GM19324 (cell line): ENCODE measurements around the gene GALNT4.
A peak's percentile ranks its signal among the peaks of the same experiment; 100 is the strongest.

Experiments
- ATAC-seq: cut with Tn5 transposase; IDR thresholded peaks from one replicate; pipeline ENCODE4 v1.9.1; 2021; ENCODE audit warnings: mild to moderate bottlenecking, moderate library complexity; ENCODE audit not compliant: unreplicated experiment, low FRiP score

GALNT4 gene

DNA sequence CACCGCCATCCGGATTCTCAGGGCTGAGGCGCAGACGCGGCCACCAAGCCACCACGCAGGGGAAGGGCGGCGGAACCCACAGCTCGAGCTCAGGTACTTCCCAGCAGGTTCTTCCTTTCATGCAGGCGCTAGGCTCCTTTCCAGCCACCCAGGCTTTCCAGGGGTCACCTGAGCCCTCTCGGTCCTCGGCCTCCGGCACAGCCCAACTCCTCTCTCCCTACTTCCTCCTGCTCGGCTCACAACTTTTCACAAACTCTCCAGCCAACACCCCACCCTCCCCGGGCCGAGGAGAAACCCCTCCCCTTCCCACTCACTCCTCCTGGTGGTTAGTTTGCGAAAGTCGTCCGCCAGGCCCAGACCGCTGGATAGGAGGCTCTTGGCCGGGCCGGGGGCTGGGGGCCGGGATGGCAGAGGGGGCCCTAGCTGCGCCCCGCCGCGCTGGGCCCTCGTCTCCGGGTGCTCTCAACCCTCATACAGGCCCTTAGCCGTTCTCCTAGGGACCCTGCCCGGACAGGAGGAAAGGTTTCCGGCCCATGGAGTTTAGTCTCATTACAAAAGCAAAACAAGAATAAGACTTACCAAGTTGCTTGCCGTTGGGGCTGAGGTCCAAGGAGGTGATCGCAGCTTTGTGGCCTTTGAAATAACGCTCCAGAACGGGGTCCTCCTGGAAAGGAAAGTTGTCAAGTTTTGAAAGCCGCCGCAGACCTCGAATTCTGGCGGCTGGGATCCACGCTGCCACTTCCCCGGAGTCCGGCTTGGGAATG is at the start of gene GALNT4:
Gene GALNT4, minus strand, starts transcription at position 256 of the 764 bp plus-strand sequence. Its CDS starts 247 bp downstream, at position 9.
- ATAC-seq: peak; percentile 81

GRCh38 chr12:89573051-89573810 is 48.6 kb upstream of the GALNT4 start:
- ATAC-seq: no peak

GRCh38 chr12:89571491-89572195 is 47.0 kb upstream of the GALNT4 start:
- ATAC-seq: no peak

GRCh38 chr12:89568484-89568883 is 43.9 kb upstream of the GALNT4 start:
- no peak for ATAC-seq

GRCh38 chr12:89567691-89568239 is 43.2 kb upstream of the GALNT4 start:
- no peak for ATAC-seq

DNA sequence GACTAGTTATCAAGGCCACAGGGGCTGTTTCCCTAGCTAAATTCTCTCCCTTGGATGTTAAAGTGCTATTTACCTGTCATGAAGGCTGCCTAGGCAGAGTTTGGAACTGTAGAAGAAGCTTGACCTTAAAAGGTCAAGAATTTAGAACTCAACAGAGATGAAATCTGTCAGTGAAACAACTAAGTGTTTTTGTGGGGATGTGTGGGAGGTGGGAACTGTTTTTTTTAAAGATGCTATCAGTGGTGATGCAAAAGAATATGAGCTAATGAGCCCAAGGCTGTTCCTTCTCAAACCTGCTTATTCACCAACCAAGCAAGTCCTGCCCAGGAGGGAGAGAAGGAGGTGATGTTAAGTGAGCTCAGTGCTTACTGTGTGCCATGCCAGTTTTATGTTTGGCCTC is 42.0 kb upstream of the GALNT4 start:
- ATAC-seq: no peak

GRCh38 chr12:89565002-89565401 is 40.4 kb upstream of the GALNT4 start:
- no peak for ATAC-seq

DNA sequence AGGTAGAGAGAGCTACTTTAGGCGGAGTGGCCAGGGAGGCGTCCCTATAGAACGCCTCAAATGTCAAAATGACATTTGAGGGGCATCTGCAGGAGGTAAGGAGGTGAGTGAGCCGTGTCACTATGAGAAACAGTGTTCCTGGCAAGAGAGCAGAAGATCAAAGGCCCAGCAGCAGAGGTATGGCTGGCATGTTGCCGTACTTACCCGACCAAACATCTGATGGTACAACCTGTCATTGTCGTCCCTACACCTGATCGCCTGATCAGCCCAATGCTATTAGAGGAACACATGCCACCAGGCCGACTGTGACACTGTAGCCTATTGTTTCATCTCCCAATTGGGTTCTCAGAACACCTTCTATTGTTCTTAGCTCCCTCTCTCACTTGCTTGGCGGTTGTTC is 35.2 kb upstream of the GALNT4 start:
- no peak for ATAC-seq

DNA sequence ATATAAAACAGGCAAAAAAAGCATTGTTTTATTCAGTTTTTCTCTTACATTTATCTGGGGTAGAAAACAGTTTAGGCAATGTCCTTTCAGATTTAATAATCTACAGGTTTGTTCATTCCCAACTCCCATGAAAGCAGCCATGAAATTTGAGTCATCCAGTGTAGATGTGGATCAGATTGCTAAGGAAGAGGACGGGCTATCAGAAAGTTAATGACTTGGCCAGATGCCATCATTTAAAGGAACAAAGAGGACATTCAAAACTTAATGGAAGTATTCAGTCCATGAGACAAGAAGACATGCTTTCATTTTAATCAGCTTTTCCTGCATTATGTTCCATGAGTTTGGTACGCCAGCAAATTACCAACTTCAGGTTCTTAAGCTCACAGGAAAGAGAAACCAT is 32.4 kb upstream of the GALNT4 start:
- ATAC-seq: no peak

GRCh38 chr12:89552376-89552775 is 27.8 kb upstream of the GALNT4 start:
- no peak for ATAC-seq

DNA sequence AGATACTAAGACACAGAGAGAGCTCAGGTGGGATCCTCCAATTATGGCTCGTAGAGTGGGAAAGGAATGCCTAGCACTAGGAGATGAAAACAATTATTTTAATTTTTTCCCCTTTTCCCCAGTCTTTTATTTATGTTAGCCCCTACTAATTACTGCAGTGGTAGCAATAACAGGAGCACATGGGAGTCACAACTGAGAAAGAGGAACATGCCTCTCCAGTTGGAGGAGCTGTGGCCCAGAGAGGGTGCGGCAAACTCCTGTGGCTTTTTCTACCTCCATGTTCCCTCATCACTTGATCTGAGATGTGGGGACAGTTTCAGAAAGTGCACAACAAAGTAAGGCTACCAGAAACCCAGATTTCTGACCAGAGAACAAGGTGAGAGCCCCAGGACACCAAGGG is 27.2 kb upstream of the GALNT4 start:
- no peak for ATAC-seq

DNA sequence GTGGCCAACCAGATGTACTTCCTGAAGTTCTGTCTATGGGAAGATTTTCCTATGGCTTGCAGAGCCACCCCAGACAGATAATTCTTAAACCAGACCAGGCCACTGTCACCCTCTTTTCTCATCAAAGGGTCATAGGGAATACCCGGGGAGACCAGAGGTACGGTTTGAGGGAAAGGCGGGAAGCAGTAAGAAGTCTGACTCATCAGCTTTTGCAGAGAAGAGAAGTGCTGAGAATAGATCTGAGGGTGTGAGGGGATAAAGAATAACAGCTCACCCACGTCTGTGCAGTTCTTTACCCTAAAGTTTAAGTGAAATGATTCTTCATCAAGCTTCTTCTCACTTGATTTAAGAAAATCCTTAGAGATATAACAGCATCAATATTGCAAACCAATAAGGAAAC is 22.5 kb upstream of the GALNT4 start:
- no peak for ATAC-seq

DNA sequence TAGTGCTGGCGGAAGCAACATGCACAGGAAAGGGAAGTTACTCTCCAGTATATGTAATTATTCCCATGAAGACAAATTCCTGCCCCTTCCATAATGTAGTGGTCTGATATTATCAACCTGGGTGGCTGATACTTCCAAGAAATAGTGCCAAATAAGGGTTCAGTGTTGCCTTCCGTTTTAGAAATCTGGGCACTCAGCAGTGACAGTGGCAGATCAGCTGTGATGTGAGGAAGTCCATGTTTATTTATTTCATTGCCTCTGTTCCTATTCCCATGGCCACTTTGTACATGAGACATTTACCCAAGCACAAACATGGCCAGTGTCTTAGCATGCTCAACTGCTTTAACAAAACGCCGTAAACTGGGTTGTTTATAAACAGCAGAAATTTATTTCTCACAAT is 21.6 kb upstream of the GALNT4 start:
- ATAC-seq: no peak

DNA sequence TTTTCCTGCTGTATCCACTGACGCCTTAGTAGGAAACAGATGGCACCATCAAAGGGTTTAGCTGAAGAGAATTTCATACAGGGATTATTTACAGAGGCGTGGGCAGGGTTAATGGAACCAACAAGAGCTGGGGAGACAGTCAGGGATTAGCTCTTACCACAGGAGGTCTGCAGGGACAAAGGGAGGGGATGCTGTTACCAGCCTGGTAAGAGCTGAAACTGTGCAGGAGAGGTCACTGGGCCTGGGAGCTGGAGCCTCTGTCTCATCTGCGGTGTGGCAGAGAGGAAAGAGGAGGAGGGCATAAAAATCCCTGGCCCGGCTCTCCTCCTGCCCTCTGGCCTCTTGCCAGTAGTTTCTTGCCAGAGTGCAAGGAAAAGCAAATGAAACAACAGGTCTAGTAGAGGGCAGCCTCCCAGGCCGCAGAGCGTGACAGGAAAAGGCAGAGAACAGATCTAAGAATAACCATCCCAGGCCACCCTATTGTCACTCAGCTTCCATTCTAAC is 20.1 kb upstream of the GALNT4 start:
- no peak for ATAC-seq

GRCh38 chr12:89544022-89544421 is 19.4 kb upstream of the GALNT4 start:
- no peak for ATAC-seq

DNA sequence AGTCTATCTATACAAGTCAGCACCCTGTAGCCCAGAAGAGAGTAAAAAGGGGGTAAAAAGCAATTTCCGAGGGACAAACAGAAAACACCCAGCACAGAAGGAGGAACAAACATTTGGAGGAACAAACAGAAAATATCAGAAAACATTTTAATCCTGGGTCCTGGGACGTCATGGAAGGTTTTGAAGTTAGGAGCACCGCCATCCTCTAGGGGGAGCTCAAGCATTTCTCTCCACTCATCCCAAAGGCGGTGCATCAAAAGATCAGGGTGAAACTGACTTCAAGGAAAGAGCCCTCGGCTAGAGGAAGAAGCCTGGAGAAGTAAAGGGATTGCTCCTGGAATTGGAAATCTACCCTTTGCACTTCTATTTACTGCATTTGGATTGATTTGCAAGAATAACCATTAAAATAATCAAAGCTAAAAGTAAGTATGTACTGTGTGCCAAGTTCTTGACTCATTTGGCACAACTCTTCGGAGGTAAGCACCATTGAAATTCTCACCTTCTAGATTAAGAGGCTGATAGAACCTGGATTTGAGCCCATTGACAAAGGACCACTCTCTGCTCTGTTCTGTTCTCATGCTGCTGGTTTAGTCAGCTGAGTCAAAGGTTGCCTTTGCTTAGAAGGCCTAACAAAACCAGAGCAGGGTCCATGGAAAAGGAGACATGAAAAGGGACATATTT is 18.5 kb upstream of the GALNT4 start:
- peak; percentile 79 for ATAC-seq

DNA sequence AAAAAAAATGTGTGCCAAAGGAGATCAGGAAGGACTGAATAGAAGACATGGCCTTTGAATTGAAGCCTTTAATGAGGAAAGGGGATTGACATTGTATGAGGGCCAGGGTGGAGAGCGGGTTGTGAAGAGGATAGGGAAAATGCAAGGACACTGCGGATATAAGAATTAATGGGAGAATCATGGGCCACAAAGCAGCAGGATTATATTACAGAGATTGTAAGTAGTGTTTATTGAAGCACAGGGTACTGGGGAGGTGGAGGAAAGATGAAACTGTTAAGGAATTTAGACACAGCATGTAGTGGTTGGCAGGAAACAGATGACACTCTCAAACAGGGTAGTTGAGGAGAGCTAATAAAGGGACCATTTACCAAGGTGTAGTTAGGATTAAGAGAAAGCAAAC is 17.6 kb upstream of the GALNT4 start:
- no peak for ATAC-seq

- ATAC-seq: no peak
Observed at GRCh38 chr12:89540586-89540985, 16.0 kb upstream of the GALNT4 start.

GRCh38 chr12:89539426-89540223 is 15.0 kb upstream of the GALNT4 start:
- no peak for ATAC-seq
